A549 (cell line): ENCODE data around the gene GMNC. TPM values are rescaled to one million over a fixed set of nuclear protein-coding genes. Genes with fewer than 3 reads are reported as not detected.

Experiments
- ATAC-seq, 2 experiments: fragments of 200-7000 bp in 1 of 2; fragments of >200 bp in 1 of 2; cut with Nextera tagmentation in 1 of 2; cut with Tn5 transposase in 1 of 2; 3 replicates each; pipeline versions ENCODE4 v1.8.0 to v1.9.1; 2018 to 2020; ENCODE audit warnings: mild to moderate bottlenecking in 1 of 2, moderate library complexity in 1 of 2
- CTCF ChIA-PET: fragments of 300-600 bp; sonication (Branson Sonifier 250); formaldehyde crosslinking; extraction: SDS; loops from one replicate; lab custom pipeline; 2021; ENCODE audit warnings: antibody characterized with exemption, inconsistent platforms; lab: Yijun Ruan, JAX
- POLR2A ChIA-PET: fragments of 350-600 bp; formaldehyde crosslinking; extraction: SDS; loops from one replicate; lab custom pipeline; 2021; ENCODE audit warnings: antibody characterized with exemption, inconsistent platforms; lab: Yijun Ruan, JAX
- DNase-seq, 2 experiments: peaks; one replicate each; pipeline versions ENCODE4 v3.0.0 to v3.0.0-alpha.2; 2011 to 2016; ENCODE audit warnings: low read depth in 1 of 2, low spot score in 1 of 2
- FAIRE-seq: peaks from 2 replicates; lab custom pipeline; 2011; peaks lifted over from hg19 to GRCh38; lab: Jason Lieb, UNC
- H3K27ac ChIP-seq, 2 experiments: fragments of >200 bp; sonication (Bioruptor Twin); formaldehyde crosslinking; 3 replicates each; pipeline ENCODE4 v1.5.1; 2016 to 2017
- H3K4me1 ChIP-seq: fragments of >200 bp; sonication (Bioruptor Twin); formaldehyde crosslinking; 3 replicates; pipeline ENCODE4 v1.6.1; 2016
- H3K4me2 ChIP-seq: fragments of >200 bp; sonication (Bioruptor Twin); formaldehyde crosslinking; 3 replicates; pipeline ENCODE4 v1.6.1; 2016
- H3K4me3 ChIP-seq: fragments of >200 bp; sonication (Bioruptor Twin); formaldehyde crosslinking; 3 replicates; pipeline ENCODE4 v1.5.1; 2016
- H3K9me3 ChIP-seq: fragments of >200 bp; sonication (Bioruptor Twin); formaldehyde crosslinking; 3 replicates; pipeline ENCODE4 v1.6.1; 2016
- BCL3 ChIP-seq: fragments of >200 bp; sonication (Bioruptor Twin); formaldehyde crosslinking; IDR thresholded peaks from 3 replicates; pipeline ENCODE4 v1.6.1; 2016
- CEBPB ChIP-seq, 2 experiments: fragments of >200 bp in 1 of 2; sonication (Bioruptor Twin) in 1 of 2; formaldehyde crosslinking in 1 of 2; IDR thresholded peaks; 2 replicates each; pipeline ENCODE4 v1.6.1; 2012 to 2016
- EHF ChIP-seq: fragments of 250-450 bp; sonication (Bioruptor Pico); IDR thresholded peaks from 2 replicates; pipeline ENCODE4 v1.5.0; 2020; ENCODE audit warnings: mild to moderate bottlenecking
- FOSL2 ChIP-seq, 2 experiments: fragments of 450-650 bp in 1 of 2; fragments of >200 bp in 1 of 2; sonication (Bioruptor Twin) in 1 of 2; formaldehyde crosslinking; IDR thresholded peaks; 2 replicates each; pipeline versions ENCODE4 v1.5.0 to v1.6.1; 2016 to 2020; ENCODE audit warnings: mild to moderate bottlenecking in 1 of 2, moderate library complexity in 1 of 2
- HDAC2 ChIP-seq: fragments of 200-600 bp; sonication (generic); IDR thresholded peaks from 2 replicates; pipeline ENCODE4 v1.6.1; 2016
- HES2 ChIP-seq: fragments of >200 bp; sonication (Bioruptor Twin); formaldehyde crosslinking; IDR thresholded peaks from 2 replicates; pipeline ENCODE4 v1.6.1; 2016
- HOXA7 ChIP-seq: fragments of 250-450 bp; sonication (Bioruptor Pico); IDR thresholded peaks from 2 replicates; pipeline ENCODE4 v1.5.0; 2020; ENCODE audit warnings: mild to moderate bottlenecking, moderate library complexity
- NR3C1 ChIP-seq: fragments of >200 bp; sonication (Bioruptor Twin); formaldehyde crosslinking; IDR thresholded peaks from 3 replicates; pipeline ENCODE4 v1.6.1; 2017
- PBX3 ChIP-seq: IDR thresholded peaks from 2 replicates; pipeline ENCODE4 v1.6.1; 2012
- POLR2A ChIP-seq: IDR thresholded peaks from 2 replicates; pipeline ENCODE4 v1.6.1; 2012; ENCODE audit warnings: mild to moderate bottlenecking, low read length
- RCOR1 ChIP-seq: fragments of 150-350 bp; IDR thresholded peaks from 2 replicates; pipeline ENCODE4 v1.6.1; 2014; ENCODE audit warnings: antibody characterized with exemption, low read length, low read depth
- REST ChIP-seq: fragments of 200-600 bp; sonication (generic); IDR thresholded peaks from 2 replicates; pipeline ENCODE4 v1.6.1; 2016; ENCODE audit warnings: antibody characterized with exemption, mild to moderate bottlenecking, moderate library complexity
- RFX5 ChIP-seq: fragments of 450-650 bp; IDR thresholded peaks from 2 replicates; pipeline ENCODE4 v1.7.1; 2014; ENCODE audit warnings: antibody characterized with exemption, mild to moderate bottlenecking, moderate library complexity
- RNF2 ChIP-seq: fragments of 200-600 bp; sonication (generic); IDR thresholded peaks from 2 replicates; pipeline ENCODE4 v1.6.1; 2016; ENCODE audit warnings: low read depth, mild to moderate bottlenecking, antibody characterized with exemption, moderate library complexity, borderline replicate concordance
- TFCP2L1 ChIP-seq: fragments of 250-450 bp; sonication (Bioruptor Pico); IDR thresholded peaks from 2 replicates; pipeline ENCODE4 v1.5.0; 2021; ENCODE audit warnings: mild to moderate bottlenecking
- USF2 ChIP-seq: fragments of 450-650 bp; IDR thresholded peaks from 2 replicates; pipeline ENCODE4 v1.6.1; 2014; ENCODE audit warnings: antibody characterized with exemption
- ZC3H11A ChIP-seq: fragments of 450-650 bp; IDR thresholded peaks from 2 replicates; pipeline ENCODE4 v1.6.1; 2014; ENCODE audit warnings: antibody characterized with exemption, mild to moderate bottlenecking
- ZSCAN20 ChIP-seq: fragments of 250-450 bp; sonication (Bioruptor Pico); IDR thresholded peaks from 2 replicates; pipeline ENCODE4 v1.8.0; 2022; ENCODE audit warnings: mild to moderate bottlenecking, moderate library complexity
- WGBS: methylation state at CpG from one replicate; pipeline ENCODE4 v1.1.6; 2017; ENCODE audit errors: missing lambda C conversion rate; 5-methylcytosine and 5-hydroxymethylcytosine counted together
- polyA plus RNA-seq, 4 experiments: library from polyadenylated mRNA; depleted of rRNA in 3 of 4; stranded (reverse); fragments of >200 nt; fragmentation: RNase III in 1 of 4; extraction: RNeasy Plus Mini Kit Qiagen cat#74134 plus additional on column Dnase treatment in 1 of 4; gene quantifications; 2 replicates in 3 of 4; 3 replicates in 1 of 4; pipeline ENCODE4 v1.2.3, GENCODE V29; 2011 to 2017

The GMNC gene
- polyA plus RNA-seq, 2 of the 4 experiments (the other 2 are of a cell fraction) = not detected

GRCh38 chr3:190865828-190866227 is 3.3 kb upstream of the GMNC start:
- CTCF ChIA-PET = interaction anchor here (0.7 to 1.3 kb wide), 4 partner anchors 18 to 165 kb away, joined by 3 to 4 read pairs (median 3); no protein-coding TSS in a partner anchor
- no peak for TF ChIP-seq RCOR1
- no peak for TF ChIP-seq CEBPB (IDR thresholded peaks at IDR 0.05)
- TF ChIP-seq ZC3H11A = no peak
- no peak for TF ChIP-seq RFX5
- TF ChIP-seq ZSCAN20 = no peak
- TF ChIP-seq HOXA7 = no peak
- TF ChIP-seq POLR2A = no peak
- no peak for TF ChIP-seq BCL3
- no peak for TF ChIP-seq NR3C1
- no peak for TF ChIP-seq HES2
- no peak for TF ChIP-seq REST
- 14% methylated on average over 7 of the region's 7 CpGs for WGBS

GRCh38 chr3:190865419-190865818 is 2.9 kb upstream of the GMNC start:
- ATAC-seq (no peak), FAIRE-seq (no peak)
- no peak overlapping the region for H3K4me3 ChIP-seq

More at GRCh38 chr3:190865828-190866227, 3.3 kb upstream of the GMNC start:
- POLR2A ChIA-PET = no interaction called here
- ATAC-seq = peak in 1 of 2 experiments; percentile 53; a peak in 3 of 6 replicates
- no peaks in the 10 kb centered on the region for H3K9me3 ChIP-seq
- DNase-seq = peak; percentile 4 to 11
- FAIRE-seq = no peak
- H3K4me3 ChIP-seq = no peak overlapping the region
- H3K4me1 ChIP-seq = peaks cover 13% of the 10 kb centered on the region; the same call in 2 of the 3 replicates
- H3K27ac ChIP-seq = no peak overlapping the region
- H3K4me2 ChIP-seq = peak overlapping the region; percentile 61

More at GRCh38 chr3:190865419-190865818, 2.9 kb upstream of the GMNC start:
- H3K4me2 ChIP-seq = peak overlapping the region; percentile 61
- POLR2A ChIA-PET = no interaction called here
- H3K4me1 ChIP-seq = peaks cover 13% of the 10 kb centered on the region; the same call in 2 of the 3 replicates
- TF ChIP-seq RNF2 (no peak), EHF (no peak), HDAC2 (no peak), USF2 (no peak), FOSL2 (IDR thresholded peaks at IDR 0.05) (no peak), FOSL2 (CRISPR knock-in tag; IDR thresholded peaks at IDR 0.05) (no peak), TFCP2L1 (CRISPR knock-in tag) (no peak), PBX3 (no peak), CEBPB (IDR thresholded peaks at IDR 0.05) (no peak)
- CTCF ChIA-PET = interaction anchor here (0.7 kb wide), 1 partner anchor 19 kb away, joined by 3 read pairs; no protein-coding TSS in a partner anchor
- WGBS = 4% methylated on average over 2 of the region's 2 CpGs
- H3K27ac ChIP-seq = no peak overlapping the region
- H3K9me3 ChIP-seq = no peaks in the 10 kb centered on the region
- DNase-seq = no peak
